WI38 (cell line): ENCODE data around the gene STYXL1.
"Not testable (repeated sequence)": the region's sequence is repeated elsewhere in the genome, so short reads cannot be mapped to it uniquely, and the experiment has no call there.

Experiments
- H3K4me3 ChIP-seq: 2 replicates; pipeline ENCODE4 v1.5.1; 2011; ENCODE audit warnings: low read depth, mild to moderate bottlenecking, control low read depth, low read length
- TF ChIP-seq, protein P1 (sequence below): IDR thresholded peaks from 2 replicates; pipeline ENCODE4 v1.5.1; 2012; ENCODE audit warnings: low read depth, mild to moderate bottlenecking, control low read depth, low read length

Gene STYXL1

GRCh38 chr7:76054123-76055120, 6.6 kb upstream of the STYXL1 start:
- TF ChIP-seq, protein P1, sequence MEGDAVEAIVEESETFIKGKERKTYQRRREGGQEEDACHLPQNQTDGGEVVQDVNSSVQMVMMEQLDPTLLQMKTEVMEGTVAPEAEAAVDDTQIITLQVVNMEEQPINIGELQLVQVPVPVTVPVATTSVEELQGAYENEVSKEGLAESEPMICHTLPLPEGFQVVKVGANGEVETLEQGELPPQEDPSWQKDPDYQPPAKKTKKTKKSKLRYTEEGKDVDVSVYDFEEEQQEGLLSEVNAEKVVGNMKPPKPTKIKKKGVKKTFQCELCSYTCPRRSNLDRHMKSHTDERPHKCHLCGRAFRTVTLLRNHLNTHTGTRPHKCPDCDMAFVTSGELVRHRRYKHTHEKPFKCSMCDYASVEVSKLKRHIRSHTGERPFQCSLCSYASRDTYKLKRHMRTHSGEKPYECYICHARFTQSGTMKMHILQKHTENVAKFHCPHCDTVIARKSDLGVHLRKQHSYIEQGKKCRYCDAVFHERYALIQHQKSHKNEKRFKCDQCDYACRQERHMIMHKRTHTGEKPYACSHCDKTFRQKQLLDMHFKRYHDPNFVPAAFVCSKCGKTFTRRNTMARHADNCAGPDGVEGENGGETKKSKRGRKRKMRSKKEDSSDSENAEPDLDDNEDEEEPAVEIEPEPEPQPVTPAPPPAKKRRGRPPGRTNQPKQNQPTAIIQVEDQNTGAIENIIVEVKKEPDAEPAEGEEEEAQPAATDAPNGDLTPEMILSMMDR: no peak
- no peak overlapping the region for H3K4me3 ChIP-seq

DNA sequence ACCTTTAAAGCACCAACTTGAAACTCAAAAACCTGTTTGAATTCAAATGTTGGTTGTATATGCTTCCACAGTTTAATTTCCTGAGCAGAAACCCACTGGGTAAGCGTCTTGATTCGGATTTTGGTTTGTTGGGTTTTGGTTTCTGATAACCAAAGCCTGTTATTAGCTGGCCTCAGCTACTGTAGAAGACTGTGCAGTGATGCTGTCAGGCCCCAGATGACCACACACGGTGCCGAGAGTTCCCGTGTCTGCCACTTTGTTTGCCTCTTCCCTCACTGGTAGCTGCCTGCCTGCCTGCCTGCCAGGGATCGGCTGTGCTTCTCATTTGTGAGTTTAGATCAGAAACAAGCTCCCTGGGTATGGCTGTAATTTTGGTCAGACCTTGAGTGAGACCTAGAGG, 5.7 kb upstream of the STYXL1 start:
- TF ChIP-seq, protein P1: no peak
- no peak overlapping the region for H3K4me3 ChIP-seq

DNA sequence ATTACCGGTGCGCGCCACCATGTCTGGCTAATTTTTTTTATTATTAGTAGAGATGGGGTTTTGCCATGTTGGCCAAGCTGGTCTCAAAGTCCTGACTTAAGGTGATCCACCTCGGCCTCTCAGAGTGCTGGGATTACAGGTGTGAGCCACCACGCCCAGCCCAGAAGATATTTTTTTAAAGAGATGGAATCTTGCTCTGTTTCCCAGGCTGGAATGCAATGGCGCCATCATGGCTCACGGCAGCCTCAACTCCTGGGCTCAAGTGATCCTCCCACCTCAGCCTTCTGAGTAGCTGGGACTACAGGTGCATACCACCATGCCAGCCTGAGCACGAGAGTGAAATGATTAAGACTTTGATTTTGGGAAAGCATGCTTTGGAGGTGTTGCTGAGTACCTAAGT, 4.9 kb upstream of the STYXL1 start:
- H3K4me3 ChIP-seq: not testable (repeated sequence)

DNA sequence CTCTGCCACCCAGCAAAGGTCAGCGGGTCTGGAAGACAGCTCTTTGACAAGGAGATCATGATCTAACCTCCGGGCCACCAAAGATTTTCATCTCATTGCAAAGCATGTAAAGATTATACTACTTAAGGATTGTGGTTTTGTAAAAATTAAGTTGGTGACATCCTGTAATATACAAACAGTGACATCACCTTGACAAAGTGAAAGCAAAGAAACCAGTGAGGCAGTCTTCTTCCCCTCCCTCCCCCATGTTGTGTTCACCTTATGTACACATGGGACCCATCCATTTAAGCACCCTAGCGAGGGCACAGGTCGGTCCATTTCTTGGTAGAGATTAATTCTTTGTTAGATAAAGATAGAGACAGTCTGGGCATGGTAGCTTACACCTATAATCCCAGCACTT, 4.0 kb upstream of the STYXL1 start:
- TF ChIP-seq, protein P1: no peak
- no peak overlapping the region for H3K4me3 ChIP-seq

DNA sequence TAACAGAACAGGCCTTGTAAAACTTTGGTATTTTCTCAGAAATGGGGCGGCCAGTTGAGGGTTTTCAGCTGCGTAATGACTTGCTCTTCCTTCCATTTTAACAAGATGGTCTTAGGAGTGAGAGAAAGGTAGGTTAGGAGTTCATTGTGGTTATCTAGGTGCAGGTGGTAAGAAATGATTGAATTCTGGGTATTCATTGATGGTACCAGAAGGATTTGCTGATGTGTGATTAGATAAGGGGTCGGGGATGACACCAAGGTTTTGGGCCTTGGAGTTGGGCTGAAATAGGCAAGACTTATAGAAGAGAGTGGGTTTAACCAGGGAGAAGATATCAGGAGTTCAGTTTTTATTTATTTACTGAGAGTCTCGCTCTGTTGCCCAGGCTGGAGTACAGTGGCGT, 2.7 kb upstream of the STYXL1 start:
- TF ChIP-seq, protein P1: no peak
- H3K4me3 ChIP-seq: no peak overlapping the region

DNA sequence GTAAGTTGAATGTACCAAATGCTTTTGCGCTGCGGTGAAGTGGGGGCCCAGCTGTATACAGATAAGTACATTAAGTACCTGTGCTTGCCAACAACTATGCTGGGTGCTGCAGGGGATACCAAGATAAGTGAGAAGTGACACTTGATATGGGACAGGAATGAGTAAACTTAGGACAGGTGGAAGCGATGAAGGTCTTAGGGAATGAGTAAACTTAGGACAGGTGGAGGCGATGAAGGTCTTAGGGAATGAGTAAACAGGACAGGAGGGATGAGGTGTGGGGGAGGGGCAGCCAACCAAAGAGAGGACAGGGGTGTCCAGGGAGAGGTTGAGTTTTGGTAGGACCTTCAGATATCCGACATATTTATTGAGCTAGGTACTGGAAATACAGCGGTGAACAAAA, 1.5 kb upstream of the STYXL1 start:
- TF ChIP-seq, protein P1: no peak
- H3K4me3 ChIP-seq: peak overlapping the region; percentile 99

GRCh38 chr7:76048668-76048988, 828 bp upstream of the STYXL1 start:
- H3K4me3 ChIP-seq: peak overlapping the region; percentile 99
- TF ChIP-seq, protein P1: no peak
